H9 (cell line): ENCODE data around the gene RBM8A. TPM values are rescaled to one million over a fixed set of nuclear protein-coding genes. Genes with fewer than 3 reads are reported as not detected.

Source experiments
- DNase-seq: peaks from one replicate; pipeline ENCODE4 v3.0.0-alpha.2; 2017
- H2AFZ ChIP-seq: one replicate; pipeline ENCODE4 v1.6.1; 2013; ENCODE audit warnings: mild to moderate bottlenecking, low read length, control low read depth, moderate library complexity
- H2AK5ac ChIP-seq: 2 replicates; pipeline ENCODE4 v1.6.1; 2013; ENCODE audit warnings: low read length, control low read depth, mixed read lengths; ENCODE audit not compliant: insufficient read length
- H2BK120ac ChIP-seq: one replicate; pipeline ENCODE4 v1.6.1; 2013; ENCODE audit warnings: low read depth, mild to moderate bottlenecking, low read length, control low read depth, inconsistent platforms; ENCODE audit not compliant: poor library complexity, severe bottlenecking
- H2BK12ac ChIP-seq: 2 replicates; pipeline ENCODE4 v1.6.1; 2013; ENCODE audit warnings: low read length, control low read depth, mixed read lengths, low read depth; ENCODE audit not compliant: insufficient read length
- H2BK15ac ChIP-seq: 2 replicates; pipeline ENCODE4 v1.6.1; 2013; ENCODE audit warnings: low read depth, low read length, control low read depth
- H2BK20ac ChIP-seq: one replicate; pipeline ENCODE4 v1.6.1; 2013; ENCODE audit warnings: low read depth, mild to moderate bottlenecking, low read length, control low read depth, inconsistent platforms; ENCODE audit not compliant: poor library complexity, severe bottlenecking
- H2BK5ac ChIP-seq: 2 replicates; pipeline ENCODE4 v1.6.1; 2013; ENCODE audit warnings: low read length, control low read depth, mixed read lengths; ENCODE audit not compliant: insufficient read length
- H3K14ac ChIP-seq: 2 replicates; pipeline ENCODE4 v1.6.1; 2013; ENCODE audit warnings: low read length, control low read depth; ENCODE audit not compliant: insufficient read depth
- H3K18ac ChIP-seq: 2 replicates; pipeline ENCODE4 v1.6.1; 2013; ENCODE audit warnings: low read depth, mild to moderate bottlenecking, mixed read lengths, low read length, control low read depth; ENCODE audit not compliant: insufficient read length
- H3K23ac ChIP-seq: 2 replicates; pipeline ENCODE4 v1.6.1; 2013; ENCODE audit warnings: low read length, control low read depth, mixed read lengths, low read depth; ENCODE audit not compliant: insufficient read length
- H3K23me2 ChIP-seq: 2 replicates; pipeline ENCODE4 v1.6.1; 2013; ENCODE audit warnings: low read depth, mild to moderate bottlenecking, mixed read lengths, low read length, control low read depth; ENCODE audit not compliant: insufficient read length, poor library complexity, severe bottlenecking
- H3K27ac ChIP-seq: 2 replicates; pipeline ENCODE4 v1.5.1; 2013; ENCODE audit warnings: low read length, control low read depth, mixed read lengths, low read depth; ENCODE audit not compliant: insufficient read length
- H3K27me3 ChIP-seq: 2 replicates; pipeline ENCODE4 v1.6.1; 2013; ENCODE audit warnings: low read length, control low read depth, inconsistent platforms; ENCODE audit not compliant: insufficient read depth
- H3K4ac ChIP-seq: 2 replicates; pipeline ENCODE4 v1.6.1; 2013; ENCODE audit warnings: low read depth, mild to moderate bottlenecking, control low read depth, inconsistent platforms, low read length, moderate library complexity
- H3K4me1 ChIP-seq: 2 replicates; pipeline ENCODE4 v1.6.1; 2013; ENCODE audit warnings: low read length, control low read depth, inconsistent platforms; ENCODE audit not compliant: insufficient read depth
- H3K4me2 ChIP-seq: 2 replicates; pipeline ENCODE4 v1.6.1; 2013; ENCODE audit warnings: low read length, control low read depth, mixed read lengths; ENCODE audit not compliant: insufficient read length, insufficient read depth
- H3K56ac ChIP-seq: 2 replicates; pipeline ENCODE4 v1.6.1; 2013; ENCODE audit warnings: low read depth, mild to moderate bottlenecking, mixed read lengths, low read length, control low read depth; ENCODE audit not compliant: insufficient read length
- H3K79me1 ChIP-seq: 2 replicates; pipeline ENCODE4 v1.6.1; 2013; ENCODE audit warnings: low read depth, mild to moderate bottlenecking, moderate library complexity, low read length, control low read depth, inconsistent platforms; ENCODE audit not compliant: insufficient read depth, poor library complexity, severe bottlenecking
- H3K79me2 ChIP-seq: 2 replicates; pipeline ENCODE4 v1.6.1; 2013; ENCODE audit warnings: low read length, control low read depth, inconsistent platforms; ENCODE audit not compliant: insufficient read depth
- H3K9ac ChIP-seq: 2 replicates; pipeline ENCODE4 v1.6.1; 2013; ENCODE audit warnings: low read length, control low read depth, mixed read lengths; ENCODE audit not compliant: insufficient read length; ENCODE audit errors: extremely low read depth
- H3K9me3 ChIP-seq: one replicate; pipeline ENCODE4 v1.6.1; 2013; ENCODE audit warnings: low read depth, low read length, inconsistent platforms; ENCODE audit not compliant: control insufficient read depth
- H3T11ph ChIP-seq: one replicate; pipeline ENCODE4 v1.6.1; 2013; ENCODE audit warnings: mild to moderate bottlenecking, low read length, control low read depth, inconsistent platforms
- H4K20me1 ChIP-seq: one replicate; pipeline ENCODE4 v1.6.1; 2013; ENCODE audit not compliant: control insufficient read depth, insufficient read length, insufficient read depth
- H4K5ac ChIP-seq: 2 replicates; pipeline ENCODE4 v1.6.1; 2013; ENCODE audit warnings: low read depth, mild to moderate bottlenecking, mixed read lengths, low read length, control low read depth; ENCODE audit not compliant: insufficient read length
- H4K8ac ChIP-seq: replicated peaks from 2 replicates; pipeline ENCODE4 v1.6.1; 2013; ENCODE audit warnings: low read length, control low read depth, mixed read lengths, low read depth; ENCODE audit not compliant: insufficient read length
- H4K91ac ChIP-seq: 2 replicates; pipeline ENCODE4 v1.6.1; 2013; ENCODE audit warnings: low read depth, mild to moderate bottlenecking, moderate library complexity, mixed read lengths, low read length, control low read depth; ENCODE audit not compliant: insufficient read length
- H3K27ac Mint-ChIP-seq, 3 experiments: 2 replicates in 2 of 3; 3 replicates in 1 of 3; pipeline ENCODE4 v1.8.0; 2020 to 2021; ENCODE audit warnings: mixed read lengths in 3 of 3, mild to moderate bottlenecking in 1 of 3, moderate library complexity in 1 of 3
- H3K27me3 Mint-ChIP-seq: 2 replicates; pipeline ENCODE4 v1.8.0; 2021; ENCODE audit warnings: low read depth, mild to moderate bottlenecking, moderate library complexity, mixed read lengths
- H3K36me3 Mint-ChIP-seq, 3 experiments: 2 replicates in 2 of 3; 3 replicates in 1 of 3; pipeline ENCODE4 v1.8.0; 2020 to 2021; ENCODE audit warnings: low read depth in 3 of 3, mixed read lengths in 3 of 3; ENCODE audit not compliant: insufficient read depth in 1 of 3
- H3K4me1 Mint-ChIP-seq, 2 experiments: 2 replicates each; pipeline ENCODE4 v1.8.0; 2020; ENCODE audit warnings: mixed read lengths in 2 of 2
- H3K4me3 Mint-ChIP-seq, 2 experiments: 2 replicates in 1 of 2; 3 replicates in 1 of 2; pipeline ENCODE4 v1.8.0; 2020 to 2021; ENCODE audit warnings: mild to moderate bottlenecking in 2 of 2, mixed read lengths in 2 of 2, moderate library complexity in 1 of 2
- H3K9me3 Mint-ChIP-seq, 2 experiments: 2 replicates in 1 of 2; 3 replicates in 1 of 2; pipeline ENCODE4 v1.8.0; 2020; ENCODE audit warnings: mild to moderate bottlenecking in 2 of 2, mixed read lengths in 2 of 2, moderate library complexity in 1 of 2
- CTCF ChIP-seq: fragments of 200-600 bp; sonication (generic); conservative IDR thresholded peaks from 3 replicates; pipeline ENCODE4 v1.8.0; 2021; ENCODE audit warnings: antibody characterized with exemption, mild to moderate bottlenecking
- WGBS: extraction: QIAGEN DNeasy Blood & Tissue Kit; methylation state at CpG from one replicate; pipeline ENCODE4 v1.1.7; 2013; ENCODE audit warnings: missing lambda C conversion rate, low lambda C conversion rate, mixed read lengths; ENCODE audit not compliant: insufficient read length; ENCODE audit errors: extremely low coverage; 5-methylcytosine and 5-hydroxymethylcytosine counted together
- total RNA-seq: library from RNA; stranded (reverse); gene quantifications from 2 replicates; pipeline ENCODE4 v1.2.1, GENCODE V29; 2021

The RBM8A gene
- total RNA-seq, 1 experiment from 2014 or later = 298 TPM

DNA sequence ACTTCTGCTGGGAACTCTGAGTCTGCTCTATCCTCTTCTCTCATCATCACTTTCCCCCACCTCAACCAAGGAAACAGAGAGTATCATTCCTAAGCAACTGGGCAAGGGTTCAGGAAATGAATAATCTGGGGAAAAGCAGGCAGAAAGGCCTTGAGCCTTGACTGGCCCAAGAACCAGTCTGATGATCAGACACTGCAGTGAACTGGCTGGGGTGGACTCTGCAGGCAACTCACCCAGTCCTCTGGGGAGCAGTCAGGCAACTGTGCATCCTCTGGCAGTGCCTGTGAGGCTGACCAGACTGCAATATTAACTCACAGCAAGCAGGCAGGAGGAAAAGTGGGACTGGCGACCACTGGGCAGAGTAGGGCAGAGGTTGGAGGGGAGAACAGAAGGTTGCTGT lies 42.6 kb downstream of the RBM8A start:
- no peak for DNase-seq
- peaks cover 33% of the 10 kb centered on the region for H3K27me3 Mint-ChIP-seq
- no peak overlapping the region for H2BK12ac ChIP-seq
- H3K4me3 Mint-ChIP-seq = peak overlapping the region in 1 of 2 experiments; percentile 40; a peak in 2 of 5 replicates
- H3K79me1 ChIP-seq = no peaks in the 10 kb centered on the region
- no peaks in the 10 kb centered on the region for H3K36me3 Mint-ChIP-seq
- peaks cover 32 to 41% of the 10 kb centered on the region in 2 experiments for H3K4me1 Mint-ChIP-seq
- no peaks in the 10 kb centered on the region for H3K79me2 ChIP-seq
- no peak overlapping the region for H3K4me2 ChIP-seq
- TF ChIP-seq CTCF = no peak
- H2BK20ac ChIP-seq = no peak overlapping the region
- H3T11ph ChIP-seq = no peak overlapping the region
- H2BK15ac ChIP-seq = no peak overlapping the region
- H2AFZ ChIP-seq = no peak overlapping the region
- H3K14ac ChIP-seq = no peak overlapping the region
- no peak overlapping the region for H4K91ac ChIP-seq
- H3K27ac ChIP-seq = no peak overlapping the region
- H2AK5ac ChIP-seq = no peak overlapping the region
- H4K5ac ChIP-seq = no peak overlapping the region
- peaks cover under 1% of the 10 kb centered on the region; the same call in 1 of the 2 replicates for H3K4me1 ChIP-seq
- H3K23me2 ChIP-seq = peaks cover 7% of the 10 kb centered on the region
- no peak overlapping the region for H3K56ac ChIP-seq
- H4K8ac ChIP-seq = no peak overlapping the region
- H3K18ac ChIP-seq = no peak overlapping the region
- H3K9me3 ChIP-seq = no peaks in the 10 kb centered on the region
- H3K4ac ChIP-seq = no peak overlapping the region
- no peaks in the 10 kb centered on the region for H3K9me3 Mint-ChIP-seq
- no peaks in the 10 kb centered on the region for H4K20me1 ChIP-seq
- H2BK120ac ChIP-seq = no peak overlapping the region
- no CpG with 5 or more reads among the region's 1 CpG for WGBS
- no peak overlapping the region for H2BK5ac ChIP-seq
- no peak overlapping the region for H3K9ac ChIP-seq
- H3K23ac ChIP-seq = no peak overlapping the region
- H3K27me3 ChIP-seq = peaks cover 8% of the 10 kb centered on the region; the same call in 1 of the 2 replicates
- H3K27ac Mint-ChIP-seq = no peak overlapping the region
